ENCODE results near the gene CABP1.

DNA sequence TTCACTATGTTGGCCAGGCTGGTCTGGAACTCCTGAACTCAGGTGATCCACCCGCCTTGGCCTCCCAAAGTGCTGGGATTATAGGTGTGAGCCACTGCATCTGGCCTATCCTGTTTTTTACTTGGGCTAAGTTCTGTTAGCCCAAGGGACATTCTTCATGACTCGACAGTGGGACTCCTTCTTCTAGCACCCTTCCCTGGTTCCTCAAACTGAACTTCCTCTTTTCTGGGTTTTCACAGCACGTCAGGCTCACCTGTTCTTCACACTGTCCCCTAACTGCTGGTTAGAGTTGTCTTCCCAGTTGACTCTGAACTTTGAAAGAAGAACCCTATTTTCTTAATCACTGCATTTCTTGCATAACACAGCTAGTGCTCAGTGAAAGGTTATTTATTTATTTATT, 22.5 kb downstream of the CABP1 start:
- TF ChIP-seq POLR2A (IDR thresholded peaks at IDR 0.05), result no peak
- TF ChIP-seq CTCF (IDR thresholded peaks at IDR 0.05), result no peak
